Measurements from ENCODE around the gene CLIC3. TPM values are rescaled to one million over a fixed set of nuclear protein-coding genes. Genes with fewer than 3 reads are reported as not detected.

CLIC3 gene
- total and polyA plus RNA-seq, 12 donors = 0.22 to 6.4 (median 0.93) TPM; not detected in 3

- intact Hi-C loops (cut with DNase I) = no loop called here
- Histone ChIP-seq H3K4me1 (replicated peaks in 1 of 2) (no peaks in the 10 kb centered on the region), H3K4me3 (no peak overlapping the region), H3K27ac (no peak overlapping the region), H3K27me3 (peaks cover 19% of the 10 kb centered on the region), H3K9me3 (replicated peaks in 1 of 3) (no peaks in the 10 kb centered on the region), H3K36me3 (replicated peaks in 1 of 2) (no peaks in the 10 kb centered on the region)
- TF ChIP-seq, protein P1, sequence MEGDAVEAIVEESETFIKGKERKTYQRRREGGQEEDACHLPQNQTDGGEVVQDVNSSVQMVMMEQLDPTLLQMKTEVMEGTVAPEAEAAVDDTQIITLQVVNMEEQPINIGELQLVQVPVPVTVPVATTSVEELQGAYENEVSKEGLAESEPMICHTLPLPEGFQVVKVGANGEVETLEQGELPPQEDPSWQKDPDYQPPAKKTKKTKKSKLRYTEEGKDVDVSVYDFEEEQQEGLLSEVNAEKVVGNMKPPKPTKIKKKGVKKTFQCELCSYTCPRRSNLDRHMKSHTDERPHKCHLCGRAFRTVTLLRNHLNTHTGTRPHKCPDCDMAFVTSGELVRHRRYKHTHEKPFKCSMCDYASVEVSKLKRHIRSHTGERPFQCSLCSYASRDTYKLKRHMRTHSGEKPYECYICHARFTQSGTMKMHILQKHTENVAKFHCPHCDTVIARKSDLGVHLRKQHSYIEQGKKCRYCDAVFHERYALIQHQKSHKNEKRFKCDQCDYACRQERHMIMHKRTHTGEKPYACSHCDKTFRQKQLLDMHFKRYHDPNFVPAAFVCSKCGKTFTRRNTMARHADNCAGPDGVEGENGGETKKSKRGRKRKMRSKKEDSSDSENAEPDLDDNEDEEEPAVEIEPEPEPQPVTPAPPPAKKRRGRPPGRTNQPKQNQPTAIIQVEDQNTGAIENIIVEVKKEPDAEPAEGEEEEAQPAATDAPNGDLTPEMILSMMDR (IDR thresholded peaks at IDR 0.05) = no peak
- TF ChIP-seq POLR2A (IDR thresholded peaks at IDR 0.05) = no peak
- WGBS, 4 donors = 32 to 42% (median 35%) methylated on average over 6 to 33 of the region's 33 CpGs
- no peak for DNase-seq
These were observed 10.5 kb downstream of the CLIC3 start for GRCh38 chr9:136985853-136986252.

- 18 to 39% (median 22%) methylated on average over 10 to 48 of the region's 48 CpGs; no CpG with 5 or more reads in 1 of the 4 donors for WGBS, 4 donors
- H3K36me3 ChIP-seq (replicated peaks in 1 of 2) = no peaks in the 10 kb centered on the region
- no peak overlapping the region for H3K27ac ChIP-seq
- H3K4me1 ChIP-seq (replicated peaks in 1 of 2) = no peaks in the 10 kb centered on the region
- no peaks in the 10 kb centered on the region for H3K9me3 ChIP-seq (replicated peaks in 1 of 3)
- DNase-seq = no peak
- no peak overlapping the region for H3K4me3 ChIP-seq
- H3K27me3 ChIP-seq = peaks cover 19% of the 10 kb centered on the region
- intact Hi-C loops (cut with DNase I) = no loop called here
- TF ChIP-seq POLR2A (IDR thresholded peaks at IDR 0.05) = no peak
- TF ChIP-seq, protein P1 (IDR thresholded peaks at IDR 0.05) = no peak
These were observed 11.3 kb downstream of the CLIC3 start for GRCh38 chr9:136985027-136985602.

DNA sequence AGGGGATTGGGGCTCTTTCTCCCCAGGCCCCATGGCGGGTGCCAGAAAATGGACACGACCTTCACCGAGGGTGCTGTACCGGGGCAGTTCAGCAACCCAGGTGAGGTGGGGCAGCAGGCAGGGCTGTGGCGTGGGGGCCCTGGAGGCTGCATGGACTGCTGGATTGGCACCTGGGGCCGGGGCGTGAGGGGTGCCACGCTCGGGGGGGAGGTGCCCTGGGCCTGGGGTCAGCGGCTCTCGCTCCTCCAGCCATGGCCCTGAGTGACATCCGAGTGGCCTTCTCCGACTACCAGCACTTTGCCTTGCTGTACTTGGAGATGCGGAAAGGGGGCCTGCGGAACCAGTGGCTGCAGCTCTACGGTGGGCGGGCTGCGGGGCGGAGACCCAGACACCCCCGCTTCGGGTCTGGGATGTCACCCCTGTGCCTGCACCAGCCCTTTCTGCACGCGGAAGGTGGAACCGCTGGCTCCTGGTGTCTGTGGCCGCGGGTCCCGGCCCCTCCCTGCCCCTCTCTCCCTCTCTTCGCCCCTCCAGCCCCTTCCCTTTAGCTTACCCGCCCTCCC is 11.8 kb downstream of the CLIC3 start:
- no peaks in the 10 kb centered on the region for H3K9me3 ChIP-seq (replicated peaks in 1 of 3)
- intact Hi-C loops (cut with DNase I) = no loop called here
- no peak for DNase-seq
- no peaks in the 10 kb centered on the region for H3K36me3 ChIP-seq (replicated peaks in 1 of 2)
- H3K27me3 ChIP-seq = peaks cover 19% of the 10 kb centered on the region
- 55 to 59% (median 57%) methylated on average over 10 to 29 of the region's 29 CpGs; no CpG with 5 or more reads in 1 of the 4 donors for WGBS, 4 donors
- H3K4me1 ChIP-seq (replicated peaks in 1 of 2) = no peaks in the 10 kb centered on the region
- no peak overlapping the region for H3K4me3 ChIP-seq
- no peak overlapping the region for H3K27ac ChIP-seq
- TF ChIP-seq POLR2A (IDR thresholded peaks at IDR 0.05) = no peak
- TF ChIP-seq, protein P1 (IDR thresholded peaks at IDR 0.05) = no peak

- DNase-seq = no peak
- no peaks in the 10 kb centered on the region for H3K4me1 ChIP-seq (replicated peaks in 1 of 2)
- intact Hi-C loops (cut with DNase I) = no loop called here
- H3K27me3 ChIP-seq = peaks cover 19% of the 10 kb centered on the region
- TF ChIP-seq, protein P1 (IDR thresholded peaks at IDR 0.05) = no peak
- TF ChIP-seq POLR2A (IDR thresholded peaks at IDR 0.05) = no peak
- H3K4me3 ChIP-seq = no peak overlapping the region
- no peaks in the 10 kb centered on the region for H3K36me3 ChIP-seq (replicated peaks in 1 of 2)
- WGBS, 4 donors = 76 to 87% (median 78%) methylated on average over 10 to 11 of the region's 11 CpGs
- no peak overlapping the region for H3K27ac ChIP-seq
- no peaks in the 10 kb centered on the region for H3K9me3 ChIP-seq (replicated peaks in 1 of 3)
These were observed 12.6 kb downstream of the CLIC3 start for GRCh38 chr9:136983656-136984314.
